ENCODE measurements around the gene PMM1. TPM values are rescaled to one million over a fixed set of nuclear protein-coding genes. Genes with fewer than 3 reads are reported as not detected.

PMM1 gene
- total and polyA plus RNA-seq, 2 of the 13 experiments (the other 11 are each of a cell fraction or from before 2014, with no cell fraction given): 17.8 to 95.6 TPM

DNA sequence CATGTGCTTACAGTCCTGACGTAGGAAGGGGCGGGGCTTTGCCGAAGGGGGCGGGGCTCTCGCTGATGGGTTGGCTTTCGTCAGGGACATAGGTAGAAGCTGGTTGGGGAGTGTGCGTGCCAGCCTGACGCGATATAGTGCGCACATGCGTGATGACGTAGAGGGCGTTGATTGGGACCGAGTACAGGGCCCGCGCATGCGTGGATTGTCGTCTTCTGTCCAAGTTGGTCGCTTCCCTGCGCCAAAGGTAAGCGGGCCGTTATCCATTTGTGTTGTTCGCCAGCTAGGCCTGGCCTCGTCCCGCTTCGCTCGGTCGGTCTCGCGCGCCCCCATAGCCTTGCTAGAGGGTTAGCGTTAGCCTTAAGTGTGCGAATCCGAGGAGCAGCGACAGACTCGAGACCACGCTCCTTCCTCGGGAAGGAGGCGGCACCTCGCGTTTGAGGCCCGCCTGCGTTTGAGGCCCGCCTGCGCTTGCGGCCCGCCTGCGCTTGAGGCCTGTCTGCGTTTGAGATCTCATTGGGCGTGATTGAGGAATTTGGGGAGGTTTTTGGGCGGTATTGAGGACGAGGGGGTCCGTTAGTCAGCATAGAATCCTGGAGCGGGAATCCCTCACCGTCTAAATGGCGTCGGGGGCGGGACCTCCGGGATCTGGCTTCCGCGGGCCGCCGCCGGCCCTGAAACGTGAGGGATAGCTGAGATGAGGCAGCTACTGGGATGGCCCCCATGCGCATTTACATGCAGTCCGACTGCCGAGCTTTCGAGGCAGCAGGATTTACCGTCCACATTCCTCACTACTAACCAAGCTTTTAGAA lies 31.7 kb upstream of the PMM1 start, which contains the start of gene XRCC6 (continued):
- TF ChIP-seq, protein P1, sequence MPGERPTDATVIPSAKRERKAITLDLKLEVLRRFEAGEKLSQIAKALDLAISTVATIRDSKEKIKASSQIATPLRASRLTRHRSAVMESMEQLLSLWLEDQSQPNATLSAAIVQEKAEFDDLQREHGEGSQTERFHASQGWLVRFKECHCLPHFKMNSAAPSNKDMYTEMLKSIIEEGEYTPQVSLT (CRISPR knock-in tag; IDR thresholded peaks at IDR 0.05; ENCODE audit: borderline replicate concordance, low read depth): no peak
- TF ChIP-seq, protein P2, sequence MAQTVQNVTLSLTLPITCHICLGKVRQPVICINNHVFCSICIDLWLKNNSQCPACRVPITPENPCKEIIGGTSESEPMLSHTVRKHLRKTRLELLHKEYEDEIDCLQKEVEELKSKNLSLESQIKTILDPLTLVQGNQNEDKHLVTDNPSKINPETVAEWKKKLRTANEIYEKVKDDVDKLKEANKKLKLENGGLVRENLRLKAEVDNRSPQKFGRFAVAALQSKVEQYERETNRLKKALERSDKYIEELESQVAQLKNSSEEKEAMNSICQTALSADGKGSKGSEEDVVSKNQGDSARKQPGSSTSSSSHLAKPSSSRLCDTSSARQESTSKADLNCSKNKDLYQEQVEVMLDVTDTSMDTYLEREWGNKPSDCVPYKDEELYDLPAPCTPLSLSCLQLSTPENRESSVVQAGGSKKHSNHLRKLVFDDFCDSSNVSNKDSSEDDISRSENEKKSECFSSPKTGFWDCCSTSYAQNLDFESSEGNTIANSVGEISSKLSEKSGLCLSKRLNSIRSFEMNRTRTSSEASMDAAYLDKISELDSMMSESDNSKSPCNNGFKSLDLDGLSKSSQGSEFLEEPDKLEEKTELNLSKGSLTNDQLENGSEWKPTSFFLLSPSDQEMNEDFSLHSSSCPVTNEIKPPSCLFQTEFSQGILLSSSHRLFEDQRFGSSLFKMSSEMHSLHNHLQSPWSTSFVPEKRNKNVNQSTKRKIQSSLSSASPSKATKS (CRISPR knock-in tag; IDR thresholded peaks at IDR 0.05): no peak
- TF ChIP-seq, protein P3, sequence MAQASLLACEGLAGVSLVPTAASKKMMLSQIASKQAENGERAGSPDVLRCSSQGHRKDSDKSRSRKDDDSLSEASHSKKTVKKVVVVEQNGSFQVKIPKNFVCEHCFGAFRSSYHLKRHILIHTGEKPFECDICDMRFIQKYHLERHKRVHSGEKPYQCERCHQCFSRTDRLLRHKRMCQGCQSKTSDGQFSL (CRISPR knock-in tag; IDR thresholded peaks at IDR 0.05): no peak
- TF ChIP-seq GPN1 (CRISPR knock-in tag; IDR thresholded peaks at IDR 0.05; ENCODE audit: borderline replicate concordance) (no peak; the same call in 1 of the 2 replicates), ZNF737 (CRISPR knock-in tag; IDR thresholded peaks at IDR 0.05; ENCODE audit: borderline replicate concordance) (no peak), NFYC (CRISPR knock-in tag; IDR thresholded peaks at IDR 0.05) (peak; percentile 81), ZNF326 (CRISPR knock-in tag; IDR thresholded peaks at IDR 0.05; ENCODE audit: borderline replicate concordance) (no peak), ZNF274 (CRISPR knock-in tag; IDR thresholded peaks at IDR 0.05) (peak; percentile 51), ZSCAN22 (CRISPR knock-in tag; IDR thresholded peaks at IDR 0.05) (no peak), ZNF777 (CRISPR knock-in tag; IDR thresholded peaks at IDR 0.05) (0 out of 2 replicates have a peak, but pooled peaks have one; percentile 6), GTF3A (CRISPR knock-in tag; conservative IDR thresholded peaks at IDR 0.05) (0 out of 2 replicates have a peak, but pooled peaks have one; percentile 60), ZNF24 (IDR thresholded peaks at IDR 0.05) (no peak), HOXA5 (CRISPR knock-in tag; IDR thresholded peaks at IDR 0.05) (peak; percentile 20; the same call in 1 of the 2 replicates), RAD51 (IDR thresholded peaks at IDR 0.05; ENCODE audit: borderline replicate concordance) (no peak), ZNF354B (CRISPR knock-in tag; IDR thresholded peaks at IDR 0.05) (0 out of 2 replicates have a peak, but pooled peaks have one; percentile 15), ZNF33A (CRISPR knock-in tag; IDR thresholded peaks at IDR 0.05; ENCODE audit: borderline replicate concordance) (no peak), SKI (IDR thresholded peaks at IDR 0.05; ENCODE audit: partially characterized antibody) (no peak), ZNF749 (CRISPR knock-in tag; IDR thresholded peaks at IDR 0.05; ENCODE audit: borderline replicate concordance) (0 out of 2 replicates have a peak, but pooled peaks have one; percentile 50)
- TF ChIP-seq, protein P4, sequence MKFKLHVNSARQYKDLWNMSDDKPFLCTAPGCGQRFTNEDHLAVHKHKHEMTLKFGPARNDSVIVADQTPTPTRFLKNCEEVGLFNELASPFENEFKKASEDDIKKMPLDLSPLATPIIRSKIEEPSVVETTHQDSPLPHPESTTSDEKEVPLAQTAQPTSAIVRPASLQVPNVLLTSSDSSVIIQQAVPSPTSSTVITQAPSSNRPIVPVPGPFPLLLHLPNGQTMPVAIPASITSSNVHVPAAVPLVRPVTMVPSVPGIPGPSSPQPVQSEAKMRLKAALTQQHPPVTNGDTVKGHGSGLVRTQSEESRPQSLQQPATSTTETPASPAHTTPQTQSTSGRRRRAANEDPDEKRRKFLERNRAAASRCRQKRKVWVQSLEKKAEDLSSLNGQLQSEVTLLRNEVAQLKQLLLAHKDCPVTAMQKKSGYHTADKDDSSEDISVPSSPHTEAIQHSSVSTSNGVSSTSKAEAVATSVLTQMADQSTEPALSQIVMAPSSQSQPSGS (CRISPR knock-in tag; IDR thresholded peaks at IDR 0.05): peak; percentile 75; the same call in 1 of the 2 replicates
- TF ChIP-seq, protein P5, sequence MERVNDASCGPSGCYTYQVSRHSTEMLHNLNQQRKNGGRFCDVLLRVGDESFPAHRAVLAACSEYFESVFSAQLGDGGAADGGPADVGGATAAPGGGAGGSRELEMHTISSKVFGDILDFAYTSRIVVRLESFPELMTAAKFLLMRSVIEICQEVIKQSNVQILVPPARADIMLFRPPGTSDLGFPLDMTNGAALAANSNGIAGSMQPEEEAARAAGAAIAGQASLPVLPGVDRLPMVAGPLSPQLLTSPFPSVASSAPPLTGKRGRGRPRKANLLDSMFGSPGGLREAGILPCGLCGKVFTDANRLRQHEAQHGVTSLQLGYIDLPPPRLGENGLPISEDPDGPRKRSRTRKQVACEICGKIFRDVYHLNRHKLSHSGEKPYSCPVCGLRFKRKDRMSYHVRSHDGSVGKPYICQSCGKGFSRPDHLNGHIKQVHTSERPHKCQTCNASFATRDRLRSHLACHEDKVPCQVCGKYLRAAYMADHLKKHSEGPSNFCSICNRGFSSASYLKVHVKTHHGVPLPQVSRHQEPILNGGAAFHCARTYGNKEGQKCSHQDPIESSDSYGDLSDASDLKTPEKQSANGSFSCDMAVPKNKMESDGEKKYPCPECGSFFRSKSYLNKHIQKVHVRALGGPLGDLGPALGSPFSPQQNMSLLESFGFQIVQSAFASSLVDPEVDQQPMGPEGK (CRISPR knock-in tag; IDR thresholded peaks at IDR 0.05): peak; percentile 28

All from HepG2 (cell line).